WTC11 (cell line): ENCODE measurements around the gene NTRK1.

Experiments used
- ATF1 ChIP-seq: sonication (generic); formaldehyde crosslinking; IDR thresholded peaks from 2 replicates; pipeline ENCODE4 v1.8.1; 2023; ENCODE audit warnings: mild to moderate bottlenecking, moderate library complexity, missing genetic modification reagents
- ATF2 ChIP-seq: sonication (generic); formaldehyde crosslinking; IDR thresholded peaks from 2 replicates; pipeline ENCODE4 v1.8.1; 2022; ENCODE audit warnings: low read depth, missing genetic modification reagents, borderline replicate concordance
- CTCF ChIP-seq: fragments of 200-600 bp; IDR thresholded peaks from 2 replicates; pipeline ENCODE4 v1.8.0; 2022; ENCODE audit warnings: antibody characterized with exemption
- ZNF263 ChIP-seq: sonication (generic); formaldehyde crosslinking; IDR thresholded peaks from 2 replicates; pipeline ENCODE4 v1.8.1; 2022; ENCODE audit warnings: low read depth, mild to moderate bottlenecking, moderate library complexity, missing genetic modification reagents
- TF ChIP-seq, protein P1 (sequence below): sonication (generic); formaldehyde crosslinking; IDR thresholded peaks from 2 replicates; pipeline ENCODE4 v1.8.1; 2022; ENCODE audit warnings: low read depth, mild to moderate bottlenecking, moderate library complexity, missing genetic modification reagents, borderline replicate concordance

- TF ChIP-seq ZNF263 (CRISPR knock-in tag): no peak
- TF ChIP-seq, protein P1, sequence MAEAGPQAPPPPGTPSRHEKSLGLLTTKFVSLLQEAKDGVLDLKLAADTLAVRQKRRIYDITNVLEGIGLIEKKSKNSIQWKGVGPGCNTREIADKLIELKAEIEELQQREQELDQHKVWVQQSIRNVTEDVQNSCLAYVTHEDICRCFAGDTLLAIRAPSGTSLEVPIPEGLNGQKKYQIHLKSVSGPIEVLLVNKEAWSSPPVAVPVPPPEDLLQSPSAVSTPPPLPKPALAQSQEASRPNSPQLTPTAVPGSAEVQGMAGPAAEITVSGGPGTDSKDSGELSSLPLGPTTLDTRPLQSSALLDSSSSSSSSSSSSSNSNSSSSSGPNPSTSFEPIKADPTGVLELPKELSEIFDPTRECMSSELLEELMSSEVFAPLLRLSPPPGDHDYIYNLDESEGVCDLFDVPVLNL (CRISPR knock-in tag): no peak
- no peak for TF ChIP-seq ATF2 (CRISPR knock-in tag)
- TF ChIP-seq ATF1 (CRISPR knock-in tag): no peak
- no peak for TF ChIP-seq CTCF
Measured at GRCh38 chr1:156905651-156906050, 45.0 kb downstream of the NTRK1 start.
